Liver (tissue), 9 donors: ENCODE data around the gene C2CD2. TPM values are rescaled to one million over a fixed set of nuclear protein-coding genes. Genes with fewer than 3 reads are reported as not detected.

Experiments used
- DNase-seq: peaks from one replicate; pipeline ENCODE4 v3.0.0-alpha.2; 2017; ENCODE audit warnings: low spot score
- H3K27ac ChIP-seq, 2 donors: one replicate each; pipeline ENCODE4 v1.7.0; 2013; ENCODE audit warnings: inconsistent platforms in 2 of 2, low read length in 2 of 2, control low read depth in 1 of 2, low read depth in 1 of 2, mild to moderate bottlenecking in 1 of 2
- H3K27me3 ChIP-seq, 4 donors: one replicate each; pipeline versions ENCODE4 v1.6.1 to v1.7.0; 2013; ENCODE audit warnings: low read length in 3 of 4, inconsistent platforms in 1 of 4, mild to moderate bottlenecking in 1 of 4, moderate library complexity in 1 of 4; ENCODE audit not compliant: control insufficient read depth in 4 of 4, insufficient read depth in 4 of 4
- H3K36me3 ChIP-seq, 4 donors: one replicate each; pipeline versions ENCODE4 v1.6.1 to v1.7.0; 2013; ENCODE audit warnings: low read length in 3 of 4, mild to moderate bottlenecking in 3 of 4, low read depth in 1 of 4, moderate library complexity in 1 of 4; ENCODE audit not compliant: control insufficient read depth in 4 of 4, insufficient read depth in 3 of 4
- H3K4me1 ChIP-seq, 4 donors: one replicate each; pipeline versions ENCODE4 v1.6.1 to v1.7.0; 2013; ENCODE audit warnings: low read length in 3 of 4, mild to moderate bottlenecking in 3 of 4, moderate library complexity in 1 of 4; ENCODE audit not compliant: control insufficient read depth in 4 of 4, insufficient read depth in 4 of 4
- H3K4me3 ChIP-seq, 3 donors: one replicate each; pipeline versions ENCODE4 v1.6.1 to v1.7.0; 2013; ENCODE audit warnings: low read length in 3 of 3, control low read depth in 1 of 3, low read depth in 1 of 3, mild to moderate bottlenecking in 1 of 3
- H3K9ac ChIP-seq, 2 donors: one replicate each; pipeline ENCODE4 v1.7.0; 2013; ENCODE audit warnings: low read length in 2 of 2, mild to moderate bottlenecking in 2 of 2, moderate library complexity in 2 of 2, control low read depth in 1 of 2, low read depth in 1 of 2
- H3K9me3 ChIP-seq, 4 donors: one replicate each; pipeline versions ENCODE4 v1.6.1 to v1.7.0; 2013; ENCODE audit warnings: low read length in 3 of 4; ENCODE audit not compliant: control insufficient read depth in 4 of 4
- EGR1 ChIP-seq, 2 donors: IDR thresholded peaks; 2 replicates each; pipeline ENCODE4 v1.6.1; 2016 to 2018; ENCODE audit warnings: antibody characterized with exemption in 2 of 2, low read depth in 2 of 2
- FOXA1 ChIP-seq: IDR thresholded peaks from 2 replicates; pipeline ENCODE4 v1.6.1; 2016; ENCODE audit warnings: antibody characterized with exemption
- FOXA2 ChIP-seq: IDR thresholded peaks from 2 replicates; pipeline ENCODE4 v1.6.1; 2016; ENCODE audit warnings: antibody characterized with exemption
- GABPA ChIP-seq, 2 donors: IDR thresholded peaks in 1 of 2; conservative IDR thresholded peaks in 1 of 2; 2 replicates each; pipeline ENCODE4 v1.6.1; 2016; ENCODE audit warnings: antibody characterized with exemption in 2 of 2, mild to moderate bottlenecking in 1 of 2, moderate library complexity in 1 of 2
- HNF4A ChIP-seq, 2 donors: conservative IDR thresholded peaks; 2 replicates each; pipeline ENCODE4 v1.6.1; 2016; ENCODE audit warnings: antibody characterized with exemption in 2 of 2, mild to moderate bottlenecking in 2 of 2
- HNF4G ChIP-seq: IDR thresholded peaks from 2 replicates; pipeline ENCODE4 v1.6.1; 2016; ENCODE audit warnings: antibody characterized with exemption
- MAX ChIP-seq: IDR thresholded peaks from 2 replicates; pipeline ENCODE4 v1.6.1; 2016; ENCODE audit warnings: antibody characterized with exemption
- NR2F2 ChIP-seq: IDR thresholded peaks from 2 replicates; pipeline ENCODE4 v1.6.1; 2016; ENCODE audit warnings: antibody characterized with exemption
- RAD21 ChIP-seq, 2 donors: IDR thresholded peaks; 2 replicates each; pipeline ENCODE4 v1.6.1; 2016; ENCODE audit warnings: antibody characterized with exemption in 2 of 2, mild to moderate bottlenecking in 2 of 2
- RXRA ChIP-seq, 2 donors: IDR thresholded peaks; 2 replicates each; pipeline ENCODE4 v1.6.1; 2017 to 2018; ENCODE audit warnings: antibody characterized with exemption in 2 of 2, mild to moderate bottlenecking in 1 of 2
- SP1 ChIP-seq: IDR thresholded peaks from 2 replicates; pipeline ENCODE4 v1.6.1; 2018; ENCODE audit warnings: antibody characterized with exemption, mild to moderate bottlenecking
- TAF1 ChIP-seq: conservative IDR thresholded peaks from 2 replicates; pipeline ENCODE4 v1.6.1; 2016; ENCODE audit warnings: antibody characterized with exemption, mild to moderate bottlenecking
- YY1 ChIP-seq: IDR thresholded peaks from 2 replicates; pipeline ENCODE4 v1.6.1; 2016; ENCODE audit warnings: antibody characterized with exemption, mild to moderate bottlenecking
- WGBS: extraction: QIAGEN DNeasy Blood & Tissue Kit; methylation state at CpG from one replicate; pipeline ENCODE4 v1.1.7; 2013; 5-methylcytosine and 5-hydroxymethylcytosine counted together
- polyA plus RNA-seq, 2 donors: library from polyadenylated mRNA; stranded (reverse) in 1 of 2; unstranded in 1 of 2; fragments of 200-250 nt in 1 of 2; fragments of >200 nt in 1 of 2; fragmentation: Nextera tagmentation in 1 of 2; extraction: Ambion mirVana in 1 of 2; gene quantifications; one replicate each; pipeline versions ENCODE4 v1.2.1 to v1.2.3, GENCODE V29; 2013 to 2015
- total RNA-seq, 2 donors: library from RNA; depleted of rRNA; stranded (reverse); fragments of >200 nt; gene quantifications; one replicate each; pipeline ENCODE4 v1.2.3, GENCODE V29; 2014
- TF ChIP-seq, protein P1 (sequence below): IDR thresholded peaks from 2 replicates; pipeline ENCODE4 v1.6.1; 2016; ENCODE audit warnings: antibody characterized with exemption
- TF ChIP-seq, protein P2 (sequence below): IDR thresholded peaks from 2 replicates; pipeline ENCODE4 v1.6.1; 2016; ENCODE audit warnings: antibody characterized with exemption
- TF ChIP-seq, protein P3 (sequence below): IDR thresholded peaks from 2 replicates; pipeline ENCODE4 v1.6.1; 2016; ENCODE audit warnings: antibody characterized with exemption, mild to moderate bottlenecking
- donor health status: healthy.
- donor health status: healthy.
- donor health status: healthy.
- donor health status: healthy.
- donor health status: healthy.

C2CD2 gene
- total and polyA plus RNA-seq, 4 donors: 2.9 to 17.9 (median 6.0) TPM

- Histone ChIP-seq H3K9ac (no peak overlapping the region), H3K36me3 (peaks cover 6 to 30% (median 12%) of the 10 kb centered on the region in 4 donors), H3K27ac (no peak overlapping the region)
Measured at GRCh38 chr21:41902946-41903345, 50.9 kb downstream of the C2CD2 start.

GRCh38 chr21:41901782-41902181, 52.0 kb downstream of the C2CD2 start:
- H3K9ac ChIP-seq: no peak overlapping the region
- H3K27ac ChIP-seq: no peak overlapping the region
- no peaks in the 10 kb centered on the region for H3K9me3 ChIP-seq
- no peaks in the 10 kb centered on the region for H3K4me1 ChIP-seq
- no peaks in the 10 kb centered on the region for H3K27me3 ChIP-seq
- 94% methylated on average over 3 of the region's 3 CpGs for WGBS
- no peak for DNase-seq
- TF ChIP-seq HNF4A (conservative IDR thresholded peaks at IDR 0.05): no peak
- H3K4me3 ChIP-seq: no peak overlapping the region
- H3K36me3 ChIP-seq: peaks cover 6 to 19% (median 12%) of the 10 kb centered on the region in 4 donors

More at GRCh38 chr21:41902946-41903345, 50.9 kb downstream of the C2CD2 start:
- Histone ChIP-seq H3K4me1 (no peaks in the 10 kb centered on the region), H3K4me3 (no peak overlapping the region), H3K27me3 (no peaks in the 10 kb centered on the region), H3K9me3 (no peaks in the 10 kb centered on the region)
- TF ChIP-seq MAX (no peak), HNF4A (conservative IDR thresholded peaks at IDR 0.05) (no peak), GABPA (IDR thresholded peaks at IDR 0.05 in 1 of 2, conservative IDR thresholded peaks at IDR 0.05 in 1 of 2) (no peak), HNF4G (no peak), NR2F2 (no peak), RAD21 (IDR thresholded peaks at IDR 0.05) (no peak), RXRA (IDR thresholded peaks at IDR 0.05) (no peak), SP1 (no peak), FOXA2 (no peak), TAF1 (no peak), EGR1 (IDR thresholded peaks at IDR 0.05; ENCODE audit: low read depth in 2 of 2) (no peak), YY1 (no peak), FOXA1 (no peak)
- TF ChIP-seq, protein P1, sequence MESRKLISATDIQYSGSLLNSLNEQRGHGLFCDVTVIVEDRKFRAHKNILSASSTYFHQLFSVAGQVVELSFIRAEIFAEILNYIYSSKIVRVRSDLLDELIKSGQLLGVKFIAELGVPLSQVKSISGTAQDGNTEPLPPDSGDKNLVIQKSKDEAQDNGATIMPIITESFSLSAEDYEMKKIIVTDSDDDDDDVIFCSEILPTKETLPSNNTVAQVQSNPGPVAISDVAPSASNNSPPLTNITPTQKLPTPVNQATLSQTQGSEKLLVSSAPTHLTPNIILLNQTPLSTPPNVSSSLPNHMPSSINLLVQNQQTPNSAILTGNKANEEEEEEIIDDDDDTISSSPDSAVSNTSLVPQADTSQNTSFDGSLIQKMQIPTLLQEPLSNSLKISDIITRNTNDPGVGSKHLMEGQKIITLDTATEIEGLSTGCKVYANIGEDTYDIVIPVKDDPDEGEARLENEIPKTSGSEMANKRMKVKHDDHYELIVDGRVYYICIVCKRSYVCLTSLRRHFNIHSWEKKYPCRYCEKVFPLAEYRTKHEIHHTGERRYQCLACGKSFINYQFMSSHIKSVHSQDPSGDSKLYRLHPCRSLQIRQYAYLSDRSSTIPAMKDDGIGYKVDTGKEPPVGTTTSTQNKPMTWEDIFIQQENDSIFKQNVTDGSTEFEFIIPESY: no peak
- TF ChIP-seq, protein P2, sequence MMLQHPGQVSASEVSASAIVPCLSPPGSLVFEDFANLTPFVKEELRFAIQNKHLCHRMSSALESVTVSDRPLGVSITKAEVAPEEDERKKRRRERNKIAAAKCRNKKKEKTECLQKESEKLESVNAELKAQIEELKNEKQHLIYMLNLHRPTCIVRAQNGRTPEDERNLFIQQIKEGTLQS: no peak
- TF ChIP-seq, protein P3, sequence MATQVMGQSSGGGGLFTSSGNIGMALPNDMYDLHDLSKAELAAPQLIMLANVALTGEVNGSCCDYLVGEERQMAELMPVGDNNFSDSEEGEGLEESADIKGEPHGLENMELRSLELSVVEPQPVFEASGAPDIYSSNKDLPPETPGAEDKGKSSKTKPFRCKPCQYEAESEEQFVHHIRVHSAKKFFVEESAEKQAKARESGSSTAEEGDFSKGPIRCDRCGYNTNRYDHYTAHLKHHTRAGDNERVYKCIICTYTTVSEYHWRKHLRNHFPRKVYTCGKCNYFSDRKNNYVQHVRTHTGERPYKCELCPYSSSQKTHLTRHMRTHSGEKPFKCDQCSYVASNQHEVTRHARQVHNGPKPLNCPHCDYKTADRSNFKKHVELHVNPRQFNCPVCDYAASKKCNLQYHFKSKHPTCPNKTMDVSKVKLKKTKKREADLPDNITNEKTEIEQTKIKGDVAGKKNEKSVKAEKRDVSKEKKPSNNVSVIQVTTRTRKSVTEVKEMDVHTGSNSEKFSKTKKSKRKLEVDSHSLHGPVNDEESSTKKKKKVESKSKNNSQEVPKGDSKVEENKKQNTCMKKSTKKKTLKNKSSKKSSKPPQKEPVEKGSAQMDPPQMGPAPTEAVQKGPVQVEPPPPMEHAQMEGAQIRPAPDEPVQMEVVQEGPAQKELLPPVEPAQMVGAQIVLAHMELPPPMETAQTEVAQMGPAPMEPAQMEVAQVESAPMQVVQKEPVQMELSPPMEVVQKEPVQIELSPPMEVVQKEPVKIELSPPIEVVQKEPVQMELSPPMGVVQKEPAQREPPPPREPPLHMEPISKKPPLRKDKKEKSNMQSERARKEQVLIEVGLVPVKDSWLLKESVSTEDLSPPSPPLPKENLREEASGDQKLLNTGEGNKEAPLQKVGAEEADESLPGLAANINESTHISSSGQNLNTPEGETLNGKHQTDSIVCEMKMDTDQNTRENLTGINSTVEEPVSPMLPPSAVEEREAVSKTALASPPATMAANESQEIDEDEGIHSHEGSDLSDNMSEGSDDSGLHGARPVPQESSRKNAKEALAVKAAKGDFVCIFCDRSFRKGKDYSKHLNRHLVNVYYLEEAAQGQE: no peak
- no peak for DNase-seq
- WGBS: 97% methylated on average over 8 of the region's 8 CpGs
